Right ventricle myocardium inferior (tissue), 1 donor: ENCODE data around the gene KCNJ18. TPM values are rescaled to one million over a fixed set of nuclear protein-coding genes. Genes with fewer than 3 reads are reported as not detected.
"Not testable (repeated sequence)": the region's sequence is repeated elsewhere in the genome, so short reads cannot be mapped to it uniquely, and the experiment has no call there.

Experiments
- ATAC-seq: fragments of 200-7000 bp; cut with Tn5 transposase; one replicate; pipeline ENCODE4 v1.9.1; 2020; ENCODE audit warnings: mild to moderate bottlenecking, moderate library complexity
- DNase-seq: peaks from one replicate; pipeline ENCODE4 v3.0.0; 2021; ENCODE audit errors: missing footprints
- intact Hi-C: fragments of 100-400 bp; cut with DNase I; formaldehyde crosslinking; loops from one replicate; pipeline ENCODE4 v1.11.0; 2022
- total RNA-seq: library from RNA; stranded (reverse); fragmentation: NEBNext Ultra II Directional; extraction: Animal tissue kit (Norgen Biotek cat#: 25700); gene quantifications from one replicate; pipeline ENCODE4 v1.2.1, GENCODE V29; 2021
- donor health status: DM: no; HTN: yes; CAD: no; lungs with severe emphysema.

The KCNJ18 gene
- total RNA-seq, 1 donor from 2014 or later: not detected

GRCh38 chr17:21669616-21670360 is 22.5 kb upstream of the KCNJ18 start:
- DNase-seq, intact Hi-C loops, ATAC-seq: not testable (repeated sequence)

- ATAC-seq, DNase-seq, intact Hi-C loops: not testable (repeated sequence)
Measured at GRCh38 chr17:21670361-21671155, 21.8 kb upstream of the KCNJ18 start.

DNA sequence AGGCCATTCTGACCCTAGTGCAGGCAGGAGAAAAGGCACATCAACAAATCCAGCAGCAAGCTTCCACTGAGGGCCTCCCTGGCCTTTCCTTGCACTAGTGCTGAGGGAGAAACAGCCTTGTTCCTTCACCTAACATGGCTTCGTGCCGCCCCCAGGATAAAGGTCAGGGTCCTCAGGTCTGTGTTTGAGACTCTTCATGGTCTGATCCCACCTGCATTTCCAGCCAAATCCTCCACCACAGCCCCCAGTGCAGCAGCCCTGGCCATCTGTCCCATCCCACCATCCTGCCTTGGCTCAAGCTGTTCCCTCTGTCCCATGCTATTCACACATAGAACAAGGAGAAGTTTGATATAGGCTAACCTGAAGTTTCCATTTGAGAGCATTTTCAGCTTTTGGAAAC is 20.9 kb upstream of the KCNJ18 start:
- DNase-seq, intact Hi-C loops, ATAC-seq: not testable (repeated sequence)

GRCh38 chr17:21671871-21672270 is 20.5 kb upstream of the KCNJ18 start:
- intact Hi-C loops, DNase-seq: not testable (repeated sequence)

GRCh38 chr17:21673451-21674241 is 18.7 kb upstream of the KCNJ18 start:
- intact Hi-C loops, DNase-seq, ATAC-seq: not testable (repeated sequence)

More at GRCh38 chr17:21671871-21672270, 20.5 kb upstream of the KCNJ18 start:
- ATAC-seq: not testable (repeated sequence)

DNA sequence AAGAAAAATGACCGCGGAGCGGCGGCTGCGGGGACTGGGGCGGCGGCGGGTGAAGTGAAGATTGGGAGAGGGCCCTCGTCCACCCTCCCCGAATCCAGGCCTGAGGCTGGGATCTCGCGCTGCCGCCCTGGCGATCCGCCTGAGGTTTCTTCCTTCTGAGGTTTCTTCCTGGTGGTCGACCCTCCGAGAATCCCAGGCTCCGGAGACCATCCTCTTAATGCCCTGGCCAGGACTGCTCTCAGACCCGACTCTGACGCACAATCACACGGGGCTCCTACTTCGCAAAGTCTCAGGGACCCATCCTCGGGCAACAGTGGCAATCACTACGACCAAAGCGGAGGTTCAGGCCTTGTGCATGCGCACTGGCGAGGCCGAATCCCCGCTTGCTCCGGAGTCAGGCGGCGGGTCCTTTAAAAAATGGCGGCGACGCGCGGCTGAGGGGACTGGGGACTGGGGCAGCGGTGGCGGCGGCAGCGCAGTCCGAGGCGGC is 18.0 kb upstream of the KCNJ18 start:
- ATAC-seq (no peak), DNase-seq (peak; percentile 72)
- intact Hi-C loops: no loop called here

- intact Hi-C loops, ATAC-seq: not testable (repeated sequence)
Measured at GRCh38 chr17:21674891-21675738, 17.2 kb upstream of the KCNJ18 start.

GRCh38 chr17:21675739-21676130 is 16.6 kb upstream of the KCNJ18 start:
- ATAC-seq, DNase-seq, intact Hi-C loops: not testable (repeated sequence)

More at GRCh38 chr17:21674891-21675738, 17.2 kb upstream of the KCNJ18 start:
- DNase-seq: not testable (repeated sequence)

DNA sequence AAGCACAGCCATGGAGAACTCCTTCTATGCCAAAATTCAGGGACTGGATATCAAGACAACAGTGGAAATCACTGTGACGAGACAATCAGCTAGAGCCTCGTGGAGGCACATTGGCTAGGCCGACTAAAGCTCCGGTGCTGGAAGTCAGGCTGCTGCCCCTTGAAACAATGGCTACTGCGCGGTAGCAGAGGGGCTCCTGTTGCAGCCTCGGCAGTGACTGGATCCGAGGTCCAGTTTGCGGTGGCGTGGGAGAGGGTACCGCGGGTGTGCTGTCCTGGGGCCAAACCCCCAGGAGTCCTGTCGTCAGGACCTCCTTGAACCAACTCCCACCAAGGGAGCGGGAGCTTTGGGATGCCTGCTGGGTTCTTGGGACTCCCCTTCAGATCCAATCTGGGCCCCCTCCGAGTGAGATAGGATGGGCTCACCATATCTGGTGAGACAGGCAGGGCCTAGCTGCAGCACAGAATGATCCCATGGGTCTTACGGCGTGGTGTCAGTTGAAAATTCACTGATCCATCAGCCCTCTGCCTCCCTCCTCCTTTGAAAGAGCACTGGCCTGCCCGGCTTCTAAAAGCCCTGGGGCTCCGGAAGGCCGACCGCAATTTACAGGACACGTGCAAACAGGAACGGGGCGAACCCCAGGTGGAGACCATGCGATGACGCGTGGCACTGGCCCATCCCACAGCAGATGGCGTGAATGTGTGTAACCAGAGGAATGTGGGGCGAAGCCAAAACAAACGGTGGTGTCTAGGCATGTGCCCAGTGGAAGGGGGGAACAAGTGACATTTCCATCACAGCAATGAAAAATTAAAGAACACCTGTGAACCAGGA is 15.8 kb upstream of the KCNJ18 start:
- intact Hi-C loops: no loop called here
- ATAC-seq: no peak
- no peak for DNase-seq

GRCh38 chr17:21677126-21677910 is 15.0 kb upstream of the KCNJ18 start:
- intact Hi-C loops: no loop called here
- ATAC-seq (no peak), DNase-seq (no peak)

DNA sequence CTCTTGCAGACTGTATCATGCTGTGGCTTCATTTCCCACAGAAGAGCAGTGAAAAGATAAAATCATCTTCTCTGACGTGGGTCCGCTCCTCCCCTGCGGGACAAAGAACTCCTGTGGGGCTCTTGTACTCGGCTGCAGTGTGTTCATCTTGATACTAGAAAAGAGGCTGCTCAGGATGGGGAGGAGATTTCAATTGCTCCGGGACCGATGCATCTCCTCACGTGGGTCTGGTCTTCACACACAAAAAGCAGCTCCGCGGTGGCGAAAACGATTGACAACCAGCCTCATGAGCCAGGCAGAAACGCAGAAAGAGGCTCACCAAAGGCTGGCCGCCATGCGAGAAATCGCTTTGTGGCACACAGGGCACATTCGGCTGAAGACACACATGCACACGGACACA is 14.4 kb upstream of the KCNJ18 start:
- intact Hi-C loops: no loop called here
- ATAC-seq (no peak), DNase-seq (no peak)

GRCh38 chr17:21678393-21679081 is 13.8 kb upstream of the KCNJ18 start:
- intact Hi-C loops: no loop called here
- no peak for ATAC-seq
- DNase-seq: no peak

GRCh38 chr17:21679256-21680146 is 12.8 kb upstream of the KCNJ18 start:
- intact Hi-C loops: no loop called here
- no peak for ATAC-seq
- DNase-seq: no peak

- intact Hi-C loops: no loop called here
- no peak for ATAC-seq
- no peak for DNase-seq
Measured at GRCh38 chr17:21680366-21680765, 12.0 kb upstream of the KCNJ18 start.

DNA sequence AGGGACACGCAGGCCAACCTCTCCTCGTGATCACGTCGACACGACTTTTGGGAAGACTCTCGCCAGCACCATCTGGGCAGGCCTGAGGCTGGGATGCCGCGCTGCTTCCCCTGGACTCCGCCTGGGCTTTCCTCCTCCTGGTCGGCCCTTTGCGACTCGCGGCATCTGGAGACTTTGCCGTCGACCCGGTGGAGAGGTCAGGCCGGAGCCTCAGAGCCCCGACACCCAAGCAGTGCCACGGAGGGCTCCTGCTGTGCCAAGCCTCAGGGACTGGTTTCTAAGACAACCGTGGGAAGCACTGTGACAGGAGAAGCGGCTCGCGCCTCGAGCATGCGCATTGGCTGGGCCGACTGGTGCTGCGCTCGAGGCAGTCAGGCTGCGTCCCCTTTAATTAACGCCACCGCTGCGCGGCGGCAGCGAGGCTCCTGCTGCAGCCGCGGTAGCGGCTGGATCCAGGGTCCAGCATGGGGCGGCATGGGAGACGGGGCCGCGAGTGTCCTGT is 11.4 kb upstream of the KCNJ18 start:
- intact Hi-C loops, DNase-seq, ATAC-seq: not testable (repeated sequence)
